DOHH2 (cell line): ENCODE data around the gene GRAMD1C.

ENCODE experiments used
- H3F3A ChIP-seq: fragments of 200-600 bp; sonication (generic), shearing (Covaris generic); 2 replicates; pipeline ENCODE4 v1.6.0; 2016; ENCODE audit warnings: antibody characterized with exemption, mild to moderate bottlenecking; ENCODE audit not compliant: control insufficient read depth, insufficient read depth
- H3K27ac ChIP-seq: fragments of 200-600 bp; sonication (generic); 2 replicates; pipeline ENCODE4 v1.5.1; 2014; ENCODE audit warnings: low read depth, mild to moderate bottlenecking, low read length, moderate library complexity
- H3K27me3 ChIP-seq: fragments of 200-600 bp; sonication (generic); 2 replicates; pipeline ENCODE4 v1.6.1; 2014; ENCODE audit warnings: mild to moderate bottlenecking, low read length, mixed read lengths; ENCODE audit not compliant: control insufficient read depth
- H3K36me3 ChIP-seq: fragments of 200-600 bp; sonication (generic); 2 replicates; pipeline ENCODE4 v1.6.1; 2014; ENCODE audit warnings: mild to moderate bottlenecking, low read length, moderate library complexity, mixed read lengths; ENCODE audit not compliant: control insufficient read depth
- H3K4me1 ChIP-seq: fragments of 200-600 bp; sonication (generic); 2 replicates; pipeline ENCODE4 v1.6.1; 2014; ENCODE audit warnings: mild to moderate bottlenecking, low read length, mixed read lengths; ENCODE audit not compliant: control insufficient read depth
- H3K4me2 ChIP-seq: fragments of 200-600 bp; sonication (generic); 2 replicates; pipeline ENCODE4 v1.6.0; 2014; ENCODE audit warnings: mild to moderate bottlenecking, low read length, moderate library complexity
- H3K4me3 ChIP-seq: fragments of 200-600 bp; sonication (generic); 2 replicates; pipeline ENCODE4 v1.5.1; 2014; ENCODE audit warnings: mild to moderate bottlenecking, low read length, mixed read lengths
- H3K79me2 ChIP-seq: fragments of 200-600 bp; sonication (generic); 2 replicates; pipeline ENCODE4 v1.6.1; 2014; ENCODE audit warnings: mild to moderate bottlenecking, low read length, mixed read lengths; ENCODE audit not compliant: control insufficient read depth
- H3K9me2 ChIP-seq: fragments of 200-600 bp; sonication (generic); replicated peaks from 2 replicates; pipeline ENCODE4 v1.6.1; 2014; ENCODE audit warnings: mild to moderate bottlenecking, low read length, mixed read lengths; ENCODE audit not compliant: control insufficient read depth
- H3K9me3 ChIP-seq: fragments of 200-600 bp; sonication (generic); 2 replicates; pipeline ENCODE4 v1.6.1; 2014; ENCODE audit warnings: antibody characterized with exemption, low read length, mixed read lengths; ENCODE audit not compliant: control insufficient read depth, insufficient read depth
- H4K20me1 ChIP-seq: fragments of 200-600 bp; sonication (generic); 2 replicates; pipeline ENCODE4 v1.6.0; 2014; ENCODE audit warnings: low read depth, mild to moderate bottlenecking, antibody characterized with exemption, low read length, moderate library complexity; ENCODE audit not compliant: control insufficient read depth, insufficient read depth
- EZH2phosphoT487 ChIP-seq: fragments of 200-600 bp; sonication (generic); IDR thresholded peaks from 2 replicates; pipeline ENCODE4 v1.6.1; 2017; ENCODE audit warnings: borderline replicate concordance, mild to moderate bottlenecking, antibody characterized with exemption, low read length, moderate library complexity, mixed read lengths
- TF ChIP-seq, protein P1 (sequence below): fragments of 200-600 bp; sonication (generic); IDR thresholded peaks from one replicate; pipeline ENCODE4 v1.5.1; 2014; ENCODE audit warnings: antibody characterized with exemption, mild to moderate bottlenecking, low read depth, low read length; ENCODE audit not compliant: poor library complexity, severe bottlenecking

Gene GRAMD1C

DNA sequence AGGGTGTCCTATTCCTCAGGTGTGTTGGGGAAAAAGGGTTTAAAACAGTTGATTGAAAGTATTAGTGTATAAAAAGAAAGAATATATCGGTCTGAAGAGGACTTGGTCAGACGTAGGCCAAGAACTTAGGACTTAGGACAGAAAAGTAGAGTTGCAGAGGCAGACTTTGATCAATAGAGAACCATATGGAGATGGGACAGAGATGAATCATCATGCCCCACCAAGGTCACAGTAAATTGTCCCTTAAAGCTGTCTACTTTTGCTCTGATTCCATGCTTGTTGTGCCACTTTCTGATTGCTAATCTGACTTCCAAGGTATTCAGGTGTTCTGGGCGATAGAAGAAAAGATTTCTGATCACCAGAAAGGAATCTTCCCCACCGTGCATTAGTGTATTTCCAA is 56.3 kb downstream of the GRAMD1C start:
- TF ChIP-seq, protein P1, sequence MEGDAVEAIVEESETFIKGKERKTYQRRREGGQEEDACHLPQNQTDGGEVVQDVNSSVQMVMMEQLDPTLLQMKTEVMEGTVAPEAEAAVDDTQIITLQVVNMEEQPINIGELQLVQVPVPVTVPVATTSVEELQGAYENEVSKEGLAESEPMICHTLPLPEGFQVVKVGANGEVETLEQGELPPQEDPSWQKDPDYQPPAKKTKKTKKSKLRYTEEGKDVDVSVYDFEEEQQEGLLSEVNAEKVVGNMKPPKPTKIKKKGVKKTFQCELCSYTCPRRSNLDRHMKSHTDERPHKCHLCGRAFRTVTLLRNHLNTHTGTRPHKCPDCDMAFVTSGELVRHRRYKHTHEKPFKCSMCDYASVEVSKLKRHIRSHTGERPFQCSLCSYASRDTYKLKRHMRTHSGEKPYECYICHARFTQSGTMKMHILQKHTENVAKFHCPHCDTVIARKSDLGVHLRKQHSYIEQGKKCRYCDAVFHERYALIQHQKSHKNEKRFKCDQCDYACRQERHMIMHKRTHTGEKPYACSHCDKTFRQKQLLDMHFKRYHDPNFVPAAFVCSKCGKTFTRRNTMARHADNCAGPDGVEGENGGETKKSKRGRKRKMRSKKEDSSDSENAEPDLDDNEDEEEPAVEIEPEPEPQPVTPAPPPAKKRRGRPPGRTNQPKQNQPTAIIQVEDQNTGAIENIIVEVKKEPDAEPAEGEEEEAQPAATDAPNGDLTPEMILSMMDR, result no peak
- no peak for TF ChIP-seq EZH2phosphoT487
- Histone ChIP-seq H3K4me2 (no peak overlapping the region), H3K27ac (no peak overlapping the region), H3K9me3 (no peaks in the 10 kb centered on the region), H3K79me2 (no peaks in the 10 kb centered on the region), H3K4me1 (peaks cover 4% of the 10 kb centered on the region), H3K36me3 (no peaks in the 10 kb centered on the region), H3F3A (no peaks in the 10 kb centered on the region), H3K27me3 (no peaks in the 10 kb centered on the region), H4K20me1 (no peaks in the 10 kb centered on the region), H3K4me3 (no peak overlapping the region), H3K9me2 (no peaks in the 10 kb centered on the region)

DNA sequence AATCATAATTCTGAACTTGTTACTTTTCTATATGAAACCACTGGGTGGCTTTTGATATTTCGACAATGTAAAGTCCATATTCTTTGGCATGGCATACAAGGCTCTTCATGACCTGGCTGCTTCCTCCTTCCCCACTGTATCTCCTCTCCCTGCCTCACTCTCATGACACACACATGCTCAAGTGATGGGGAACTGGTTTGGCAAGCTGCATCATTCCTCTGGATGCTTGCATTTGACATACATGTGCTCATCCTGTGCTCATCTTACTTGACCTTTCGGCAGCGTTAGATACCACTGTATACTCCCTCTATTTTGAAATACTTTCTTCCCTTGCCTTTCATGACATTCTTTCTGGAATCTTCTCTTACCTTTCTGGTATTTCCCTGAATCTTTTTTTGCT is 57.4 kb downstream of the GRAMD1C start:
- Histone ChIP-seq H3K4me3 (no peak overlapping the region), H3K27me3 (no peaks in the 10 kb centered on the region), H3K79me2 (no peaks in the 10 kb centered on the region), H3K9me2 (no peaks in the 10 kb centered on the region), H3K36me3 (no peaks in the 10 kb centered on the region), H3K9me3 (no peaks in the 10 kb centered on the region), H3F3A (no peaks in the 10 kb centered on the region), H3K27ac (no peak overlapping the region), H3K4me2 (no peak overlapping the region), H4K20me1 (no peaks in the 10 kb centered on the region), H3K4me1 (peaks cover 4% of the 10 kb centered on the region)
- TF ChIP-seq EZH2phosphoT487, result no peak
- TF ChIP-seq, protein P1, result no peak

DNA sequence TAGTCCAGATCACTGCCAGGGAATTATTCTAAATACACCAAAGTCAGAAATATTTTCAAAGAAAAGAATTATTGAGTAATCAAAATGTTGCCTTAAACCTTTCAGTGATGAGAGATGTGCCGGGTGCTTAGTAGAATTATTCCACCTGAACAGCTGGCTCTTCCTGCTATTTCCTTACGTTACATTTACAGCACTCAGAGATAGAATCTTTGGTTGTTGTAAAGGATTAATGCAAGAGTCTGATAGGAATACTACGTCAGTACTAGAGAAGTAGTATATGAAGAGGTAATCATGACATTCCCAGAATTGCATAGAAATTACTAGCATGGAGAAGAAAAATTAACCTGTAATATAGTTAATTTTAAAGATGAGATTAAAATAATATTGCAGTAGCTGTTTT is 58.3 kb downstream of the GRAMD1C start:
- Histone ChIP-seq H3F3A (no peaks in the 10 kb centered on the region), H4K20me1 (no peaks in the 10 kb centered on the region), H3K9me3 (no peaks in the 10 kb centered on the region), H3K27me3 (no peaks in the 10 kb centered on the region), H3K4me1 (peaks cover 4% of the 10 kb centered on the region), H3K79me2 (no peaks in the 10 kb centered on the region), H3K4me3 (no peak overlapping the region), H3K36me3 (no peaks in the 10 kb centered on the region), H3K9me2 (no peaks in the 10 kb centered on the region), H3K27ac (no peak overlapping the region), H3K4me2 (no peak overlapping the region)
- TF ChIP-seq, protein P1, result no peak
- TF ChIP-seq EZH2phosphoT487, result no peak

DNA sequence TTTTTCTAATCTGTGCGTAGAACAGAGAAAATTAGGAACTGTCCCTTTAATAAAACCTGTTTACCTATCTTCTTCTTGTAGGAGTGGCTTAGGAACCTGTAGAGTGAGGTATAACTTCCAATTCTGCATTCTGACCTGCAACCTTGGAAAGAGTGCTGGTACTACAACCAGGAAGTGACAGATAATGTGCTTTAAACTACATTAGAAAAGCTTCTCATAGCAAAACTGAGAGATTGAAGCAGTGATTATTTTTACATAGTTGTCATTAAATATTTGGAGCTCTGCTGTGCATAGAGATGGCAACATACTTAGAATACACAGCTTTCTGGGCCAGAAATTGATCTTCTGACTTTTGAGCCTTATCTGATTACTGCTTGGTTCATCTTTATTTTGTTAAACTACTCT is 58.8 kb downstream of the GRAMD1C start:
- TF ChIP-seq, protein P1, result no peak
- TF ChIP-seq EZH2phosphoT487, result no peak
- Histone ChIP-seq H3K4me1 (peaks cover 4% of the 10 kb centered on the region), H3K36me3 (no peaks in the 10 kb centered on the region), H3F3A (no peaks in the 10 kb centered on the region), H3K4me3 (no peak overlapping the region), H3K27ac (no peak overlapping the region), H3K27me3 (no peaks in the 10 kb centered on the region), H3K9me3 (no peaks in the 10 kb centered on the region), H3K79me2 (no peaks in the 10 kb centered on the region), H3K4me2 (no peak overlapping the region), H4K20me1 (no peaks in the 10 kb centered on the region), H3K9me2 (no peaks in the 10 kb centered on the region)
